ENCODE results near the gene PNMA5.
"Not testable (repeated sequence)": the region's sequence is repeated elsewhere in the genome, so short reads cannot be mapped to it uniquely, and the experiment has no call there.

Gene PNMA5

GRCh38 chrX:152993933-152994332 lies at the start of gene PNMA5:
TSS of gene PNMA5 (minus strand) at chrX:152994116. CDS start at chrX:152991598, 2,518 bp downstream.
- no peak for DNase-seq

DNA sequence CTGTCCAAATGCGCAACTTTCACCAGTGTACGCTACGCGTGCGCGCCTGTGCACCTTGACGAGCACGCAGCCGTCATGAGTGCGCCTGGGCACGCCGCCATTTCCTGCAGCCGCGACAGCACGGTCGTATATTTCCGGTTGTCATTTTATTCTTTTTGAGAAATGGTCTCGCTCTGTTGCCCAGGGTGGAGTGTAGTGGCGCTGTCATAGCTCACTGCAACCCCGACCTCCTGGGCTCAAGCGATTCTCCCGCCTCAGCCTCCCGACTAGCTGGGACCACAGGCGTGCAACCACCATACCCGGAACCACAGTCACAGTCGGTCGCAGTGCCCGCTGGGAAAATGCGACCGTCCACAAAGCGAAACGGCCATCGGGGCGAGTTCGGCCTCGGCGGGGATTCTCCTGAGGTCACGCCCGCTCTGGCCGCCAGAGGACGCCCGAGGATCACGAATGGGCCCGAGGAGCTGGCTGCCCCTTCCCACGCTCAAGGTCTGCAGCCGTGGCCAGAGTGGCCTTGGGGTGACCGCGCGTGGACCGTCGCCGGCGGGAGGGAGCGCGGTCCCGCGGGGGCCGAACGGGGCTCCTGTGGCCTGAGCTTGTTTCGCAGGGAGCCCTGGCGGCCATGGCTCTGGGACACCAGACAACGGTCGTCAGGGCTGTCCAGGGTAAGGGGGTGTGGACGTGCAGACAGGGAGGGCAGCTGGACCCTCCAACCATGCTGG lies 38.6 kb upstream of the PNMA5 start:
- DNase-seq = peak; percentile 66

DNA sequence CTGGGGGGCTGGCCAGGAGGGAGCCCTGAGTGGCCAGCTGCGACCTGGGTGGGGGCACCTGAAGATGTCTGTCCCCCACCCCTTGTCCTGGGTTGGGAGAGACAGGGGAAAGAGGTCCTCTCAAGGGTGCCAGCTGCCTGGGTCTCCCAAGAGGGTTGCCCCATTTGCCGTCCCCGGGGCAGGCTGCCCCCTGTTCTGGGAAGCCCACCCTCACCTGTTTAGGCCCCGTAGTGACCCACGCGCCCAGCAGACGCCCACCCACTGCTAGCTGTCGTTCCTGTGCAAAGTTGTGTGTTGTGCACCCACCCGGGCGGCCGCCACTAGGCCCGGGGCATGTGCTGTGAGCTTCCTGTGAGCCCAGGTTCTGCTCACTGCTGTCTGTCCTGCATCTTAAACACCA lies 36.9 kb upstream of the PNMA5 start:
- DNase-seq = no peak

- no peak for DNase-seq
Measured at GRCh38 chrX:153029875-153030274, 36.0 kb upstream of the PNMA5 start.

DNA sequence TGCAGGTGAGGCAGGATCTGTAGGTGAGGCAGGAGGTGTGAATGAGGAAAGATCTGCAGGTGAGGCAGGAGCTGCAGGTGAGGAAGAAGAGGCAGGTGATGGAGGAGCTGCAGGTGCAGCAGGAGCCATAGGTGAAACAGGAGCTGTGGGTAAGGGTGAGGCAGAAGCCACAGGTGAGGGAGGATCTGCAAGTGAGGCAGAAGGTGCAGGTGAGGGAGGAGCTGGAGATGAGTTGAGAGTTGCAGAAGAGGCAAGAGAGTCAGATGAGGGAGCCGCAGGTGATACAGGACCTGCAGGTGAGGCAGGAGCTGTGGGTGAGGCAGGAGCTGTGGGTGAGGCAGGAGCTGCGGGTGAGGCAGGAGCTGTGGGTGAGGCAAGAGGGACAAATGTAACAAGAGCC lies 35.2 kb upstream of the PNMA5 start:
- no peak for DNase-seq

DNA sequence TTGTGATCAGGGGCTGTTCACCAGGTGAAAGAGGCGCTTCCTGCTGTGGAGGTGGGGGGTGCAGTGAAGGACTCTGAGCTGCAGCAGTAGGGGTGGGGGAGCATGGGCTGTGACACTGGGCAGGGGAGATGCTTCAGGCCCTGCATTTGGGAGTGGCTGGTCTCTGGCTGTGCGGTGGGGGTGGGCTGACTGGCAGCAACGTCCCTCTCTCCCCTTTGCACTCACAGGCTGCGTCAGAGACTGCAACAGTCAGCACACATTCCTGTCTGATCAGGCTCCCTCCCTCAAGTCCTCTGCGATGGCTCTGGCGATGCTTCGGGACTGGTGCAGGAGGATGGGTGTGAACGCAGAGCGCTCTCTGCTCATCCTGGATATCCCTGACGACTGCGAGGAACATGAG lies 34.6 kb upstream of the PNMA5 start:
- peak; percentile 25 for DNase-seq

DNA sequence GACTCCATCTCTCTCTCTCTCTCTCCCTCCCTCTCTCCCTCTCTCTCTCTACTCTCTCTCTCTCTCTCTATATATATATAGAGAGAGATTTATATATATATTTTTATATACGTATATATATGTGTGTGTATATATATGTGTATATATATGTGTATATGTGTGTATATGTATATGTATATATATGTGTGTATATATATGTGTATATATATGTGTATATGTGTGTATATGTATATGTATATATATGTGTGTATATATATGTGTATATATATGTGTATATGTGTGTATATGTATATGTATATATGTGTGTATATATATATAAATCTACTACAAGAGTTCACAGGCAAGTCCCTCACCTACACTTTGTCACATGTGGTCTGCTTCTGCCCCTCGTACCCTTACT lies 32.6 kb upstream of the PNMA5 start:
- DNase-seq = not testable (repeated sequence)

- no peak for DNase-seq
Measured at GRCh38 chrX:153019166-153019565, 25.2 kb upstream of the PNMA5 start.

GRCh38 chrX:153017174-153017573 lies 23.3 kb upstream of the PNMA5 start:
- not testable (repeated sequence) for DNase-seq

DNA sequence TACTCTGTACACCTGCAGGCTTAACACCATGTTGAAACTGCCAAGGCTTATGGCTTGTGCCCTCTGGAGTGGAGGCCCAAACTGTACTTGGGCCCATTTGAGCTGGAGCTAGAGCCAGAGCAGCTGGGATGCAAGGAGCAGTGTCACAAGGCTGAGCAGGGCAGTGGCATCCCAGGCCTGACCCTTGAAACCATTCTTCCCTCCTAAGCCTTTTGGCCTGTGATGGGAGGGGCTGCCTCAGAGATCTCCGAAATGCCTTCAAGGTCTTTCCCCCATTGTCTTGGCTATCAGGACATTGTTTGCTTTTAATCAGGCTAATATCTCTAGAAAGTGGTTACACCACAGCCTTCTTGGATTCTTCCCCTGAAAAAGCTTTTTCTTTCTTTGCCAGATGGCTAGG lies 10.9 kb upstream of the PNMA5 start:
- no peak for DNase-seq

DNA sequence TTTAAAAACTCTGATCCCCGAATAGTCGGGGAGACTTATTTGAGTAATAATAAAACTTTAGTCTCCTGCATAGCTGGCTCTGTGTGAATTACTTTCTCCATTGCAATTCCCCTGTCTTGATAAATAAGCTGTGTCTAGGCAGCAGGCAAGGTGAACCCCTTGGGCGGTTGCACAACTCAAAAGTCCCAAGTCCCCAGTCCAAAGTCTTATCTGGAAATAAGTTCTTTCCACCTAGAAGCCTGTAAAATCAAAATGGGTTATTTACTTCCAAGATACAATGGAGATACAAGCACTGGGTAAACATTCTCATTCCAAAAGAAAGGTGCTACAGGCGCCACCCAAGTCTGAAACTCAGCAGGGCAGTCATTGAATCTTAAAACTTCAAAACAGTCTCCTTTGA lies 10.1 kb upstream of the PNMA5 start:
- DNase-seq = no peak

DNA sequence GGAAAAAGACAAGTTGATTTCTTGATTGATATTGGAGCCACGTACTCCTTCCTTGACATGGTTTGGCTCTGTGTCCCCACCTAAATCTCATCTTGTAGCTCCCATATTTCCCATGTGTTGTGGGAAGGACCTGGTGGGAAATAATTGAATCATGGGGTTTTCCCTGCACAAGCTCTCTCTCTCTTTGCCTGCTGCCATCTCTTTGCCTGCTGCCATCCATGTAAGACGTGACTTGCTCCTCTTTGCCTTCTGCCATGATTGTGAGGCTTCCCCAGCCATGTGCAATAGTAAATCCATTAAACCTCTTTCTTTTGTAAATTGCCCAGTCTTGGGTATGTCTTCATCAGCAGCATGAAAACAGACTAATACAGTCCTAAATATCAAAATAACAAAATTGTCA lies 8.3 kb upstream of the PNMA5 start:
- not testable (repeated sequence) for DNase-seq

DNA sequence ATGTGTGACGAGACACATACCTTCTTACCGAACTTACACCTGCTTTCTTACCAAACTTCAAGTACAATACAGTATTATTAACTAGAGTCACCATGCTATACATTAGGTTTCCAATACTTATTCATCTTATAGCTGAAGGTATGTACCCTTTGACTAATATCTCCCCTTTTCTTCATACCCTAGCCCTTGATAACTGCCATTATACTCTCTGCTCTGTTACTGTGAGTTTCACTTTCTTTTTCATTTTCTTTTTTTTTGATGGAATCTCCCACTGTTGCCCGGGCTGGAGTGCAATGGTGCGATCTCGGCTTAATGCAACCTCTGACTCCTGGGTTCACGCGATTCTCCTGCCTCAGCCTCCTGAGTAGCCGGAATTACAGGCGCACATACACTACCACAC lies 3.4 kb upstream of the PNMA5 start:
- no peak for DNase-seq

GRCh38 chrX:152992115-152992514 lies 1.8 kb downstream of the PNMA5 start:
- DNase-seq = no peak

DNA sequence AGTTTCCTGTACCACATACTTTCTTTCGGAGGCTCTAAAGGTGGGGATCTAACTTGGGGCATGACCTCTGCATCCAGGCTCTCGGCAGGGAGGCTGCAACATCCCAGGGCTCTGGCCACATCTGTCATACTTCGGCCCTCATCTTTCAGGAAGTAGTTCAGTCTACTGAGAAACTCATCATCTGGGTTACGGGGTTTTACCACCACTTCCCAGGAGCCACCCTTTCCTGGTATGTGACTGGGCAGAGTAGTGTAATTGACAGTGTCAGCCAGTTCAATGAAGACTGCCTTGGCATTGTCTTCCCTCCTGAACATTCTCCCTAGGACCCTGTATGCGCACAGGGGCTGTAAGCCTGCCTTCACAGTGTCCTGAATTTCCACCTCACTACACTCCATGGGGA lies 2.8 kb downstream of the PNMA5 start:
- DNase-seq = no peak

- DNase-seq = peak; percentile 12
Measured at GRCh38 chrX:152989292-152989658, 4.6 kb downstream of the PNMA5 start.

DNA sequence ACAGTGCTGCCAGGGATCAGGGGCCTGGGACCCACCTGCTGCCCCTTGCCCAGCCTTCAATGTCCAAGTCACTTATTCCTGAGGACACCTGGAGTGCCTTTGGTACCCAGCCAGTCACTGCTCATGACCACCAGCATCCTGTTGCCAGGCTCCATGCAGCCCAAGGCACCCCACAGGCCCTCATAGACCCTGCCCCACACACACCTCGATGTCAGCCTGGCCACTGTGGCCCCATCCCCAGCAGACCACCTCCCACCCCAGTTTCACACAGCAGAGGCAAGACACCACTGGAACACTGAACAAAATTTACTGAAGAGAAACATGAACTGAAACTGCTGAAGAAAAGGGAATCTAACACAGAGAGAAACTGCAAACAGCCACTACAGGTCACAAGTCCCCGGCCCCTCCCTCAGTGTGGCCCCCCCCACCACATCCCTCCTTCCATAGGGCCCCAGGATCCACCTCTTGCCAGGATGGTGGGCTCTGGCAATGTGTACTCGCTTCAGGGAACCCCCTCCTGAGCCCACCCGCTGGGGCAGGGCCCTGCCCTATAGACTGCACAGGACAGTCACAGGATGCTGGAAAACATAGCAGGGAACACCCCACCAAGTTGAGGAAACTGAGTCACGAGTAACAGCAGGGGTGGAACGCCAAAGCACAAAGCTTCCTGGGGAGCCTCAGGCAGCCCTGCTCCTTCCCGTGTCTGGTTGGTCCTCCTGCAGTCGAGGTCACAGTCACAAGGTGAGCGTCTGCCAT lies 5.2 kb downstream of the PNMA5 start:
- DNase-seq = no peak

GRCh38 chrX:152987801-152988200 lies 6.1 kb downstream of the PNMA5 start:
- no peak for DNase-seq

DNA sequence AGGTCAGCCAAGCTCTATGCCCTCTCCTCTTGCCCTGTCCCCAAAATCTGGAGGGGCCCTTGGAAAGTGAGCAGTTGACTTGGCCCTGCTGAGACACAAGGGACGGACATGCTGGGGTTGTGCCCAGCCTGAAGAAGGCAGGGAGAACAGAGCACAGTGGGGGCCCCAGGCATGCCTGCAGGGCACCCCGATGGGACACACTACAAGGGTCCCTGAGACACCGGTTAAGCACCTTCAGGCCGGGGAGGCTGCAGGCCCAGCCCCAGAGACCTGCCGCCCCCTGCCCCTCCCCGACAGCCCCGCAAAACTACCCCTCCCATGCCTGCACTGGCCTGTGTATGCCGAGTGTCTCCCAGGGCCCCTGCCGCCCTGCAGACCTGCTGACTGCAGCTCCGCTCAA lies 6.8 kb downstream of the PNMA5 start:
- DNase-seq = not testable (repeated sequence)

DNA sequence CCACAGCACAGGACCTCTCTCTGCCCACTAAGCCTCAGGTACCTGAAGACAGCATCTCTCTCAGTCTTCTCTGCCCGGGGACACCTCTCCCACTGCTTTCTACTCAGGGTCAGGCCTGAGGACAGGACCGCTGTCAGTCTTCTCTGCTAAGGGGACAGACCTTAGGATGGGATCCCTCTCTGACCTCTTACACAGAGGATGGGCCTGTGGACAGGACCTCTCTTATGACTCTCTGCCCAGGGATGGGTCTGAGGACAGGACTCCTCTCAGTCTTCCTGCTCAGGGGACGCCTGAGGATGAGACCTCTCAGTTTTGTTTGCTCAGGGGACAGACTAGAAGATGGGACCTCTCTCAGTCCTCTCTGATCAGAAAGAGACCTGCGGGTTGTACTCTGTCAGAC lies 8.5 kb downstream of the PNMA5 start:
- DNase-seq = not testable (repeated sequence)

DNA sequence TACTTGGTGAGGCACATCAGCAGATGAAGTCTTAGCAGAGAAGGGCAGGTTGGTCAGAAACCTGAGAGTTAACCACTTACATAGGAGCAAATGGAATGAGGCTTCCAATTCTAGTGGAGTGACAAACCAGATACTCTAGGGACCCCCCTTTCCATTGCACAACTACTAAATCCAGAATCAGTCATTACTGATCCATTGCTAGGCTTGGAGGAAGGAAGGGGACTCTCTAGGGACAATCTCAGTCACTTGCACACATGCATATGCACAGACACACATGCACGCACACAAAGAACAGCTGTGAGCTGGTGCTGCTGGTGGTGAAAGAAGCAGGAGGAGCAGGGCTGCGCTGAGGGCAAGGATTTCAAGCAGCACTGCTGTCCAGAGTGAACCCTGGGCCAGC lies 25.7 kb downstream of the PNMA5 start:
- DNase-seq = no peak

- DNase-seq = no peak
Measured at GRCh38 chrX:152960115-152960514, 33.8 kb downstream of the PNMA5 start.

- DNase-seq = no peak
Measured at GRCh38 chrX:152959626-152960025, 34.3 kb downstream of the PNMA5 start.

Data from CD4-positive, alpha-beta T cell treated with Interleukin-17A for 4 hours (primary cell).